ENCODE data around the gene AKR1A1. TPM values are rescaled to one million over a fixed set of nuclear protein-coding genes. Genes with fewer than 3 reads are reported as not detected.

AKR1A1 gene
- total RNA-seq, 4 donors from 2014 or later: 57.8 to 91.3 (median 82.1) TPM

- TF ChIP-seq CTCF (IDR thresholded peaks at IDR 0.05; ENCODE audit: low read depth): no peak
Observed at GRCh38 chr1:45583666-45584350, 33.2 kb downstream of the AKR1A1 start, which contains the start of gene NASP. TSS of gene NASP (plus strand) at chr1:45584041. CDS start at chr1:45584147, 106 bp downstream.

GRCh38 chr1:45584351-45585109 lies 33.9 kb downstream of the AKR1A1 start:
- no peak for TF ChIP-seq CTCF (IDR thresholded peaks at IDR 0.05; ENCODE audit: low read depth)

GRCh38 chr1:45585110-45585426 lies 34.4 kb downstream of the AKR1A1 start:
- no peak for TF ChIP-seq CTCF (IDR thresholded peaks at IDR 0.05; ENCODE audit: low read depth)

GRCh38 chr1:45585496-45586075 lies 35.0 kb downstream of the AKR1A1 start:
- no peak for TF ChIP-seq CTCF (IDR thresholded peaks at IDR 0.05; ENCODE audit: low read depth)

- no peak for TF ChIP-seq CTCF (IDR thresholded peaks at IDR 0.05; ENCODE audit: low read depth)
Observed at GRCh38 chr1:45586769-45587168, 36.1 kb downstream of the AKR1A1 start.

GRCh38 chr1:45589861-45590260 lies 39.2 kb downstream of the AKR1A1 start:
- TF ChIP-seq CTCF (IDR thresholded peaks at IDR 0.05; ENCODE audit: low read depth): no peak

- no peak for TF ChIP-seq CTCF (IDR thresholded peaks at IDR 0.05; ENCODE audit: low read depth)
Observed at GRCh38 chr1:45594412-45594811, 43.8 kb downstream of the AKR1A1 start.

Data from subcutaneous adipose tissue (tissue), 4 donors.